IMR-90 (cell line): Measurements from ENCODE around the gene ZNF786. TPM values are rescaled to one million over a fixed set of nuclear protein-coding genes. Genes with fewer than 3 reads are reported as not detected.

Experiments
- ATAC-seq: fragments of 200-7000 bp; cut with Tn5 transposase; 2 replicates; pipeline ENCODE4 v1.9.1; 2020; ENCODE audit warnings: low read depth, mild to moderate bottlenecking, moderate library complexity
- Bru-seq: library from RNA; stranded (reverse); fragments of 400-500 nt; gene quantifications from one replicate; lab custom pipeline; 2021; lab: Mats Ljungman, UMichigan
- BruChase-seq, 2 experiments: library from RNA; stranded (reverse); fragments of 400-500 nt; gene quantifications; one replicate each; lab custom pipeline; 2021; lab: Mats Ljungman, UMichigan
- BruUV-seq: library from RNA; stranded (reverse); fragments of 400-500 nt; replicated peaks from 2 replicates; lab custom pipeline; 2021; lab: Mats Ljungman, UMichigan
- CTCF ChIA-PET: fragments of 300-600 bp; formaldehyde crosslinking; extraction: SDS; loops from one replicate; lab custom pipeline; 2021; ENCODE audit warnings: antibody characterized with exemption; lab: Yijun Ruan, JAX
- POLR2A ChIA-PET: fragments of 300-600 bp; sonication (Branson Sonifier 250); formaldehyde crosslinking; loops from one replicate; lab custom pipeline; 2022; ENCODE audit warnings: antibody characterized with exemption; ENCODE audit not compliant: unreplicated experiment; lab: Charles Lee
- DNase-seq: peaks from one replicate; pipeline ENCODE4 v3.0.0; 2013
- H2AFZ ChIP-seq: replicated peaks from 2 replicates; pipeline ENCODE3; 2013; ENCODE audit warnings: low read length, mild to moderate bottlenecking; ENCODE audit not compliant: poor library complexity
- H2AK5ac ChIP-seq: 2 replicates; pipeline ENCODE4 v1.6.1; 2013; ENCODE audit warnings: low read depth, low read length, inconsistent platforms
- H2AK9ac ChIP-seq: replicated peaks from 2 replicates; pipeline ENCODE3; 2013; ENCODE audit warnings: mild to moderate bottlenecking, low read depth, low read length, moderate library complexity; ENCODE audit not compliant: poor library complexity
- H2BK120ac ChIP-seq: 2 replicates; pipeline ENCODE4 v1.6.1; 2013; ENCODE audit warnings: low read depth, low read length, inconsistent platforms
- H2BK15ac ChIP-seq: 3 replicates; pipeline ENCODE4 v1.6.1; 2013; ENCODE audit warnings: low read depth, low read length, inconsistent platforms
- H2BK20ac ChIP-seq: 2 replicates; pipeline ENCODE4 v1.6.1; 2013; ENCODE audit warnings: low read depth, mild to moderate bottlenecking, inconsistent platforms, low read length, moderate library complexity
- H2BK5ac ChIP-seq: 2 replicates; pipeline ENCODE4 v1.6.1; 2013; ENCODE audit warnings: mild to moderate bottlenecking, low read depth, low read length, inconsistent platforms; ENCODE audit not compliant: poor library complexity, severe bottlenecking
- H3K14ac ChIP-seq: replicated peaks from 2 replicates; pipeline ENCODE4 v1.6.1; 2013; ENCODE audit warnings: low read depth, low read length, inconsistent platforms
- H3K18ac ChIP-seq: 2 replicates; pipeline ENCODE4 v1.6.1; 2013; ENCODE audit warnings: low read depth, low read length, control low read depth
- H3K23ac ChIP-seq: 2 replicates; pipeline ENCODE4 v1.6.1; 2013; ENCODE audit warnings: low read depth, low read length, inconsistent platforms
- H3K27ac ChIP-seq: 2 replicates; pipeline ENCODE4 v1.5.1; 2013; ENCODE audit warnings: mild to moderate bottlenecking, control low read depth, low read length; ENCODE audit not compliant: insufficient read depth
- H3K27me3 ChIP-seq: 2 replicates; pipeline ENCODE4 v1.6.1; 2013; ENCODE audit warnings: low read length; ENCODE audit not compliant: control insufficient read depth, insufficient read depth
- H3K36me3 ChIP-seq: 2 replicates; pipeline ENCODE4 v1.6.1; 2013; ENCODE audit warnings: low read length, mixed read lengths; ENCODE audit not compliant: control insufficient read depth, insufficient read depth
- H3K4ac ChIP-seq: 2 replicates; pipeline ENCODE4 v1.6.1; 2013; ENCODE audit warnings: low read depth, low read length, inconsistent platforms
- H3K4me1 ChIP-seq: 2 replicates; pipeline ENCODE4 v1.6.1; 2013; ENCODE audit warnings: low read length, mixed read lengths; ENCODE audit not compliant: control insufficient read depth, insufficient read depth
- H3K4me2 ChIP-seq: 2 replicates; pipeline ENCODE4 v1.6.1; 2013; ENCODE audit warnings: low read depth, mild to moderate bottlenecking, control low read depth, low read length, moderate library complexity
- H3K4me3 ChIP-seq: 2 replicates; pipeline ENCODE4 v1.5.1; 2013; ENCODE audit warnings: low read depth, mild to moderate bottlenecking, control low read depth, low read length, moderate library complexity; ENCODE audit not compliant: insufficient read depth
- H3K56ac ChIP-seq: 2 replicates; pipeline ENCODE4 v1.6.1; 2013; ENCODE audit warnings: low read length, inconsistent platforms; ENCODE audit not compliant: insufficient read depth; ENCODE audit errors: extremely low read depth
- H3K79me1 ChIP-seq, 2 experiments: 2 replicates each; pipeline ENCODE4 v1.6.1; 2013; ENCODE audit warnings: low read length in 2 of 2, inconsistent platforms in 1 of 2, low read depth in 1 of 2
- H3K9ac ChIP-seq: 2 replicates; pipeline ENCODE4 v1.6.1; 2013; ENCODE audit warnings: low read depth, low read length, control low read depth
- H3K9me1 ChIP-seq: 2 replicates; pipeline ENCODE4 v1.6.1; 2013; ENCODE audit warnings: low read length, inconsistent platforms; ENCODE audit not compliant: insufficient read depth
- H3K9me3 ChIP-seq: 2 replicates; pipeline ENCODE4 v1.6.1; 2013; ENCODE audit warnings: low read length; ENCODE audit not compliant: control insufficient read depth, insufficient read depth
- H4K20me1 ChIP-seq: 2 replicates; pipeline ENCODE4 v1.6.1; 2013; ENCODE audit warnings: low read length, inconsistent platforms; ENCODE audit not compliant: insufficient read depth
- H4K5ac ChIP-seq: 2 replicates; pipeline ENCODE4 v1.6.1; 2013; ENCODE audit warnings: mild to moderate bottlenecking, low read depth, low read length, control low read depth
- H4K8ac ChIP-seq, 2 experiments: 2 replicates each; pipeline ENCODE4 v1.6.1; 2013; ENCODE audit warnings: low read depth in 2 of 2, low read length in 2 of 2, control low read depth in 1 of 2, inconsistent platforms in 1 of 2
- H4K91ac ChIP-seq: 2 replicates; pipeline ENCODE4 v1.6.1; 2013; ENCODE audit warnings: low read depth, low read length, inconsistent platforms; ENCODE audit not compliant: insufficient read depth
- BHLHE40 ChIP-seq: fragments of 150-350 bp; IDR thresholded peaks from 2 replicates; pipeline ENCODE4 v1.6.1; 2016; ENCODE audit warnings: mild to moderate bottlenecking, low read depth, low read length
- CHD1 ChIP-seq: IDR thresholded peaks from 2 replicates; pipeline ENCODE4 v1.6.1; 2012; ENCODE audit warnings: low read depth, low read length, improper control_type of control experiment
- MXI1 ChIP-seq: IDR thresholded peaks from 2 replicates; pipeline ENCODE4 v1.6.1; 2012; ENCODE audit warnings: low read depth, mild to moderate bottlenecking, low read length, moderate library complexity, borderline replicate concordance
- NFE2L2 ChIP-seq: fragments of 150-350 bp; IDR thresholded peaks from 2 replicates; pipeline ENCODE4 v1.6.1; 2016; ENCODE audit warnings: low read depth, mild to moderate bottlenecking, low read length
- POLR2A ChIP-seq: IDR thresholded peaks from 2 replicates; pipeline ENCODE4 v1.6.1; 2012; ENCODE audit warnings: mild to moderate bottlenecking, low read depth, low read length
- RAD21 ChIP-seq: IDR thresholded peaks from 2 replicates; pipeline ENCODE4 v1.6.1; 2012; ENCODE audit warnings: low read length, improper control_type of control experiment
- RCOR1 ChIP-seq: IDR thresholded peaks from 2 replicates; pipeline ENCODE4 v1.6.1; 2012; ENCODE audit warnings: mild to moderate bottlenecking, low read length, improper control_type of control experiment; ENCODE audit not compliant: insufficient replicate concordance
- WGBS, 2 experiments: methylation state at CpG; one replicate each; pipeline versions ENCODE4 v1.1.5 to v1.1.7; 2013; ENCODE audit warnings: missing lambda C conversion rate in 2 of 2; ENCODE audit not compliant: insufficient read length in 1 of 2; ENCODE audit errors: extremely low coverage in 2 of 2; 5-methylcytosine and 5-hydroxymethylcytosine counted together
- dilution Hi-C: fragments of 300-500 bp; cut with HindIII; formaldehyde crosslinking; loops from one replicate; pipeline ENCODE4 v1.14.3; 2018; ENCODE audit warnings: low sequenced_read_pairs; ENCODE audit not compliant: unreplicated experiment
- in situ Hi-C: fragments of 300-500 bp; cut with MboI; formaldehyde crosslinking; loops from 3 replicates; pipeline ENCODE4 v1.14.3; 2019; ENCODE audit warnings: low sequenced_read_pairs, inconsistent platforms, mixed read lengths
- intact Hi-C: fragments of 100-400 bp; cut with micrococcal nuclease; formaldehyde crosslinking; loops from 2 replicates; pipeline ENCODE4 v1.10.0; 2022
- long read RNA-seq: library from polyadenylated mRNA; unstranded; transcript quantifications from one replicate; pipeline ENCODE4 v2.0.0, GENCODE V29; 2021; ENCODE audit not compliant: unreplicated experiment
- polyA plus RNA-seq, 3 experiments: library from polyadenylated mRNA; depleted of rRNA; stranded (reverse); fragments of >200 nt; gene quantifications; 2 replicates each; pipeline ENCODE4 v1.2.3, GENCODE V29; 2012; ENCODE audit warnings: low replicate concordance in 1 of 3
- total RNA-seq: library from RNA; depleted of rRNA; stranded (reverse); fragments of >200 nt; gene quantifications from 2 replicates; pipeline ENCODE4 v1.2.3, GENCODE V29; 2012; rRNA removed
- TF ChIP-seq, protein P1 (sequence below): conservative IDR thresholded peaks from 2 replicates; pipeline ENCODE4 v1.5.1; 2012; ENCODE audit warnings: mild to moderate bottlenecking, low read depth, low read length, improper control_type of control experiment
- TF ChIP-seq, protein P2 (sequence below): fragments of 150-350 bp; IDR thresholded peaks from 2 replicates; pipeline ENCODE4 v1.6.1; 2017; ENCODE audit warnings: mild to moderate bottlenecking, antibody characterized with exemption, low read length, low read depth

The ZNF786 gene, protein sequence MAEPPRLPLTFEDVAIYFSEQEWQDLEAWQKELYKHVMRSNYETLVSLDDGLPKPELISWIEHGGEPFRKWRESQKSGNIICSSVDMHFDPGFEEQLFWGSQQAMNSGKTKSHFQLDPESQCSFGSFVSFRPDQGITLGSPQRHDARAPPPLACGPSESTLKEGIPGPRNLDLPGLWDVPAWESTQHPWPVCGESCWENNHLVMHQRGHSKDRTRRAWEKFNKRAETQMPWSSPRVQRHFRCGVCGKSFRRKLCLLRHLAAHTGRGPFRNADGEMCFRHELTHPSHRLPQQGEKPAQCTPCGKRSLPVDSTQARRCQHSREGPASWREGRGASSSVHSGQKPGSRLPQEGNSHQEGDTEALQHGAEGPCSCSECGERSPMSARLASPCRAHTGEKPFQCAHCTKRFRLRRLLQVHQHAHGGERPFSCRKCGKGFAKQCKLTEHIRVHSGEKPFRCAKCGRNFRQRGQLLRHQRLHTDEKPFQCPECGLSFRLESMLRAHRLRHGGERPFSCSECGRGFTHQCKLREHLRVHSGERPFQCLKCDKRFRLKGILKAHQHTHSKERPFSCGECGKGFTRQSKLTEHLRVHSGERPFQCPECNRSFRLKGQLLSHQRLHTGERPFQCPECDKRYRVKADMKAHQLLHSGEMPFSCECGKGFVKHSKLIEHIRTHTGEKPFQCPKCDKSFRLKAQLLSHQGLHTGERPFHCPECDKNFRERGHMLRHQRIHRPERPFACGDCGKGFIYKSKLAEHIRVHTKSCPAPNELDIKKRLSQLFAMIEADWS
- total RNA-seq (5.8 and 7.3 TPM in 2 replicates), polyA plus RNA-seq (2012; rRNA removed) (2.6 and 2.8 TPM in 2 replicates), Bru-seq, nascent RNA (percentile 52 among the genes with signal in this experiment), BruChase-seq, experiment 1, labeled RNA remaining after a 6-hour chase (percentile 68 among the genes with signal in this experiment), BruChase-seq, experiment 2, labeled RNA remaining after a 2-hour chase (percentile 56 among the genes with signal in this experiment)
- polyA plus RNA-seq (2012; cell fraction: cytosol; rRNA removed): 1.0 and 2.1 TPM in 2 replicates
- 3.6 and 5.9 TPM in 2 replicates for polyA plus RNA-seq (2012; cell fraction: nucleus; rRNA removed; ENCODE audit: low replicate concordance)
- long read RNA-seq, transcript ZNF786-202 (4 exons, 2,874 nt): major isoform, 8 of 18 reads
- long read RNA-seq, partial matches to known transcripts: 0 of 18 reads
- long read RNA-seq, other reads (novel, unspliced or antisense): 6 of 18 reads

DNA sequence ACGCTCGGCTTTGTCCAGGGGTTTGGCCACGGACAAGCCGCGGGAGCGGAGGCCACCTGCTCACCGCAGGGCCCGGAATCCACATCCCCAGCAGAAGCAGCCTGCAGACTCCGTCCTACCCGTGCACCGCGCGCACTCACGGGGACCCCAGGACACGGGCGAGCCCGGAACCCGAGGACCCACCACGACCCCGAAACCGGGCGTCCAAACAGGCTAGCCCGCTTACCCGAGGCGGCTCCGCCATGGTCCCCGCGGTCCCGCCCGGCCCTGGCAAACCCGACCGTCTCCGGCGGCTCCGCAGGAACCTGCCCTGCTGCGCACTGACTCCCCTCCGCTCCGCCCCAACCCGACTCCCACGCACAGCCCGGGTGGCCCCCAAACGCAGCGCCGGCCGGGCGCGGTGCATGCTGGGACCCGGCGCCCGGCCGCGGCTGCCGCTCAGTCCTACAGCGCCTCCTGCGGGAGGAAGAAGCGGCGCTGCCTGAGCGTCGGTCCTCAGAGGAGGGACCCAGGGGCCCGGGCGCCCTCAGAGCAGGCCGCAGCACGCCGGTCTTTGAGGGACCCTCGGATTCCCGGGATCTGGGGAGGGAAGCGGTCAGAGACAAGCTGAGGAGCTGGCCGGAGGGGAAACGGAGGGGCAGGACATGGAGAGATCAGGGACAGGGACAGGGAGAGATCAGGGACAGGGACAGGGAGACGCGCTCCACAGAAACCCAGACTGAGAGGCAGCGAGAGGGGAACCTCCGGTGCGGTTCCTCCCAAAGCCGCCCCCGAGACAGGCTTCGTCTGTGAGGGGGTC is at the start of gene ZNF786:
Gene ZNF786 (minus strand): TSS at position 322 of the 799 bp plus-strand sequence. CDS start 78 bp downstream, at position 244.
- peak within 1 kb of the TSS; percentile 88 for H4K91ac ChIP-seq
- ChIA-PET POLR2A (no interaction called here), CTCF (no interaction called here)
- peaks cover 16% of the 10 kb centered on the region in 2 experiments for H3K79me1 ChIP-seq
- no peaks in the 10 kb centered on the region for H4K20me1 ChIP-seq
- intact Hi-C loops (loop anchor here (1.0 to 2.0 kb wide), 4 partner anchors 36 to 108 kb away; partner anchors contain the start of genes PDIA4 and ZNF425), dilution Hi-C loops (no loop called here), in situ Hi-C loops (no loop called here)
- peak within 1 kb of the TSS; percentile 99 for H2AFZ ChIP-seq
- H3K9me1 ChIP-seq: peaks cover 3% of the 10 kb centered on the region; the same call in 1 of the 2 replicates
- peak within 1 kb of the TSS; percentile 69 for H3K9ac ChIP-seq
- H2BK20ac ChIP-seq: peak within 1 kb of the TSS; percentile 55
- peak within 1 kb of the TSS; percentile 98 for H2AK9ac ChIP-seq
- ATAC-seq (peak; percentile 96), DNase-seq (peak; percentile 87)
- H2BK15ac ChIP-seq: no peak within 1 kb of the TSS
- peak within 1 kb of the TSS; percentile 32 for H3K18ac ChIP-seq
- peak within 1 kb of the TSS; percentile 68 for H3K27ac ChIP-seq
- H3K14ac ChIP-seq: peak within 1 kb of the TSS; percentile 99
- no peaks in the 10 kb centered on the region for H3K4me1 ChIP-seq
- H3K4me3 ChIP-seq: peak within 1 kb of the TSS; percentile 89
- WGBS, 2 experiments: 1% methylated on average over 18 of the region's 77 CpGs; no CpG with 5 or more reads in 1 of the 2 experiments
- peak within 1 kb of the TSS; percentile 77 for H2BK120ac ChIP-seq
- peak within 1 kb of the TSS; percentile 61 for H2BK5ac ChIP-seq
- H3K4ac ChIP-seq: peak within 1 kb of the TSS; percentile 98
- H3K23ac ChIP-seq: peak within 1 kb of the TSS; percentile 90
- H3K56ac ChIP-seq: peak within 1 kb of the TSS; percentile 56
- H4K8ac ChIP-seq: peak within 1 kb of the TSS; percentile 52 to 82
- peak within 1 kb of the TSS; percentile 90 for H3K4me2 ChIP-seq
- no peak within 1 kb of the TSS for H2AK5ac ChIP-seq
- no peaks in the 10 kb centered on the region for H3K36me3 ChIP-seq
- BruUV-seq: no TSS peak
- no peaks in the 10 kb centered on the region for H3K9me3 ChIP-seq
- H3K27me3 ChIP-seq: no peaks in the 10 kb centered on the region
- H4K5ac ChIP-seq: peak within 1 kb of the TSS; percentile 58
- TF ChIP-seq, protein P1, sequence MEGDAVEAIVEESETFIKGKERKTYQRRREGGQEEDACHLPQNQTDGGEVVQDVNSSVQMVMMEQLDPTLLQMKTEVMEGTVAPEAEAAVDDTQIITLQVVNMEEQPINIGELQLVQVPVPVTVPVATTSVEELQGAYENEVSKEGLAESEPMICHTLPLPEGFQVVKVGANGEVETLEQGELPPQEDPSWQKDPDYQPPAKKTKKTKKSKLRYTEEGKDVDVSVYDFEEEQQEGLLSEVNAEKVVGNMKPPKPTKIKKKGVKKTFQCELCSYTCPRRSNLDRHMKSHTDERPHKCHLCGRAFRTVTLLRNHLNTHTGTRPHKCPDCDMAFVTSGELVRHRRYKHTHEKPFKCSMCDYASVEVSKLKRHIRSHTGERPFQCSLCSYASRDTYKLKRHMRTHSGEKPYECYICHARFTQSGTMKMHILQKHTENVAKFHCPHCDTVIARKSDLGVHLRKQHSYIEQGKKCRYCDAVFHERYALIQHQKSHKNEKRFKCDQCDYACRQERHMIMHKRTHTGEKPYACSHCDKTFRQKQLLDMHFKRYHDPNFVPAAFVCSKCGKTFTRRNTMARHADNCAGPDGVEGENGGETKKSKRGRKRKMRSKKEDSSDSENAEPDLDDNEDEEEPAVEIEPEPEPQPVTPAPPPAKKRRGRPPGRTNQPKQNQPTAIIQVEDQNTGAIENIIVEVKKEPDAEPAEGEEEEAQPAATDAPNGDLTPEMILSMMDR: peak; percentile 97
- TF ChIP-seq CHD1 (0 out of 2 replicates have a peak, but pooled peaks have one; percentile 42), RCOR1 (no peak), NFE2L2 (no peak), POLR2A (peak; percentile 50; the same call in 1 of the 2 replicates), BHLHE40 (no peak; the same call in none of the 2 replicates), RAD21 (peak; percentile 82), MXI1 (no peak; the same call in 1 of the 2 replicates)
- TF ChIP-seq, protein P2, sequence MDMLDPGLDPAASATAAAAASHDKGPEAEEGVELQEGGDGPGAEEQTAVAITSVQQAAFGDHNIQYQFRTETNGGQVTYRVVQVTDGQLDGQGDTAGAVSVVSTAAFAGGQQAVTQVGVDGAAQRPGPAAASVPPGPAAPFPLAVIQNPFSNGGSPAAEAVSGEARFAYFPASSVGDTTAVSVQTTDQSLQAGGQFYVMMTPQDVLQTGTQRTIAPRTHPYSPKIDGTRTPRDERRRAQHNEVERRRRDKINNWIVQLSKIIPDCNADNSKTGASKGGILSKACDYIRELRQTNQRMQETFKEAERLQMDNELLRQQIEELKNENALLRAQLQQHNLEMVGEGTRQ: no peak
